H1 (cell line): ENCODE data around the gene PPP1CA. TPM values are rescaled to one million over a fixed set of nuclear protein-coding genes. Genes with fewer than 3 reads are reported as not detected.
A peak's percentile ranks its signal among the peaks of the same experiment; 100 is the strongest.

ENCODE experiments used
- CTCF ChIA-PET: fragments of 300-600 bp; sonication (Branson Sonifier 250); formaldehyde crosslinking; loops from one replicate; lab custom pipeline; 2021; ENCODE audit not compliant: partially characterized antibody; lab: Charles Lee
- POLR2A ChIA-PET: fragments of 300-600 bp; sonication (Branson Sonifier 250); formaldehyde crosslinking; loops from one replicate; lab custom pipeline; 2021; ENCODE audit warnings: inconsistent platforms; ENCODE audit not compliant: partially characterized antibody; lab: Charles Lee
- DNase-seq, 2 experiments: peaks; one replicate each; pipeline versions ENCODE4 v3.0.0 to v3.0.0-alpha.2; 2010 to 2022; ENCODE audit warnings: low spot score in 2 of 2, low read depth in 1 of 2, mixed read lengths in 1 of 2
- FAIRE-seq: peaks from 2 replicates; lab custom pipeline; 2011; peaks lifted over from hg19 to GRCh38; lab: Jason Lieb, UNC
- H2AFZ ChIP-seq: 2 replicates; pipeline ENCODE4 v1.8.1; 2012; ENCODE audit warnings: low read length, inconsistent platforms
- H2AK5ac ChIP-seq: 2 replicates; pipeline ENCODE4 v1.6.1; 2013; ENCODE audit warnings: low read depth, low read length
- H2BK120ac ChIP-seq: replicated peaks from 2 replicates; pipeline ENCODE3; 2013; ENCODE audit warnings: low read depth, low read length, inconsistent platforms
- H2BK12ac ChIP-seq: 2 replicates; pipeline ENCODE4 v1.6.1; 2013; ENCODE audit warnings: low read depth, low read length
- H2BK15ac ChIP-seq: 2 replicates; pipeline ENCODE4 v1.6.1; 2013; ENCODE audit warnings: low read length
- H2BK20ac ChIP-seq: 2 replicates; pipeline ENCODE4 v1.6.1; 2013; ENCODE audit warnings: low read length
- H2BK5ac ChIP-seq: 2 replicates; pipeline ENCODE4 v1.6.1; 2013; ENCODE audit warnings: low read depth, low read length
- H3K14ac ChIP-seq: 2 replicates; pipeline ENCODE4 v1.6.1; 2013; ENCODE audit warnings: inconsistent platforms; ENCODE audit not compliant: insufficient read length
- H3K18ac ChIP-seq: 2 replicates; pipeline ENCODE4 v1.6.1; 2013; ENCODE audit warnings: low read length; ENCODE audit errors: extremely low read depth
- H3K23ac ChIP-seq: 2 replicates; pipeline ENCODE4 v1.6.1; 2013; ENCODE audit warnings: inconsistent platforms; ENCODE audit not compliant: insufficient read length
- H3K23me2 ChIP-seq: 2 replicates; pipeline ENCODE4 v1.6.1; 2013; ENCODE audit warnings: low read depth, low read length
- H3K27ac ChIP-seq: 2 replicates; pipeline ENCODE4 v1.6.1; 2011; ENCODE audit warnings: low read depth, low read length, inconsistent platforms
- H3K27me3 ChIP-seq, 4 experiments: replicated peaks in 1 of 4; 1 replicate in 1 of 4; 2 replicates in 3 of 4; pipeline versions ENCODE4 v1.6.1 to v1.8.1; 2011 to 2013; ENCODE audit warnings: low read length in 3 of 4, mild to moderate bottlenecking in 3 of 4, inconsistent platforms in 2 of 4, mixed read lengths in 2 of 4, moderate library complexity in 1 of 4; ENCODE audit not compliant: control insufficient read depth in 3 of 4, insufficient read depth in 3 of 4; ENCODE audit errors: extremely low read depth in 1 of 4
- H3K36me3 ChIP-seq, 4 experiments: 2 replicates each; pipeline versions ENCODE4 v1.6.1 to v1.8.1; 2011 to 2013; ENCODE audit warnings: mild to moderate bottlenecking in 4 of 4, low read length in 3 of 4, moderate library complexity in 2 of 4, control low read depth in 1 of 4, inconsistent platforms in 1 of 4; ENCODE audit not compliant: insufficient read depth in 4 of 4, control insufficient read depth in 2 of 4
- H3K4ac ChIP-seq: replicated peaks from 2 replicates; pipeline ENCODE3; 2013; ENCODE audit warnings: low read length, low read depth, mixed read lengths, inconsistent platforms; ENCODE audit not compliant: insufficient read length
- H3K4me1 ChIP-seq, 4 experiments: replicated peaks in 1 of 4; 1 replicate in 1 of 4; 2 replicates in 3 of 4; pipeline versions ENCODE4 v1.6.1 to v1.8.1; 2011 to 2013; ENCODE audit warnings: low read length in 3 of 4, inconsistent platforms in 2 of 4, mixed read lengths in 1 of 4; ENCODE audit not compliant: insufficient read depth in 4 of 4, control insufficient read depth in 3 of 4
- H3K4me2 ChIP-seq, 2 experiments: 2 replicates each; pipeline versions ENCODE4 v1.6.1 to v1.8.1; 2011 to 2013; ENCODE audit warnings: low read depth in 2 of 2, low read length in 2 of 2, control low read depth in 1 of 2, inconsistent platforms in 1 of 2, mild to moderate bottlenecking in 1 of 2; ENCODE audit not compliant: insufficient read depth in 1 of 2
- H3K4me3 ChIP-seq, 4 experiments: fragments of 200-600, 300-600 bp in 1 of 4; sonication (generic), shearing (Covaris generic), sonication (Bioruptor Twin) in 1 of 4; 2 replicates each; pipeline versions ENCODE4 v1.5.1 to v1.8.1; 2011 to 2016; ENCODE audit warnings: low read length in 4 of 4, low read depth in 3 of 4, control low read depth in 2 of 4, inconsistent platforms in 2 of 4, mild to moderate bottlenecking in 2 of 4, mixed read lengths in 1 of 4, moderate library complexity in 1 of 4; ENCODE audit not compliant: insufficient read depth in 2 of 4; ENCODE audit errors: extremely low read depth in 1 of 4
- H3K56ac ChIP-seq: replicated peaks from 2 replicates; pipeline ENCODE3; 2013; ENCODE audit warnings: low read depth, mild to moderate bottlenecking, mixed read lengths, low read length, inconsistent platforms; ENCODE audit not compliant: insufficient read length
- H3K79me1 ChIP-seq: 2 replicates; pipeline ENCODE4 v1.6.1; 2013; ENCODE audit warnings: low read depth, low read length, control low read depth
- H3K79me2 ChIP-seq, 2 experiments: 2 replicates each; pipeline versions ENCODE4 v1.6.1 to v1.8.1; 2012 to 2013; ENCODE audit warnings: low read length in 2 of 2, mild to moderate bottlenecking in 2 of 2, inconsistent platforms in 1 of 2; ENCODE audit not compliant: insufficient read depth in 2 of 2, control insufficient read depth in 1 of 2
- H3K9ac ChIP-seq, 4 experiments: replicated peaks in 1 of 4; 1 replicate in 1 of 4; 2 replicates in 3 of 4; pipeline versions ENCODE4 v1.6.1 to v1.8.1; 2011 to 2013; ENCODE audit warnings: low read depth in 3 of 4, low read length in 3 of 4, control low read depth in 2 of 4, mild to moderate bottlenecking in 2 of 4, moderate library complexity in 2 of 4, inconsistent platforms in 1 of 4; ENCODE audit errors: extremely low read depth in 1 of 4
- H3K9me3 ChIP-seq, 2 experiments: 2 replicates each; pipeline versions ENCODE4 v1.6.1 to v1.8.1; 2012 to 2013; ENCODE audit warnings: mild to moderate bottlenecking in 2 of 2, moderate library complexity in 2 of 2, control low read depth in 1 of 2, inconsistent platforms in 1 of 2, low read depth in 1 of 2, low read length in 1 of 2, mixed read lengths in 1 of 2; ENCODE audit not compliant: insufficient read depth in 2 of 2
- H4K20me1 ChIP-seq, 2 experiments: replicated peaks in 1 of 2; 2 replicates each; pipeline versions ENCODE3 to v1.8.1; 2011 to 2013; ENCODE audit warnings: inconsistent platforms in 2 of 2, low read length in 2 of 2, mild to moderate bottlenecking in 1 of 2; ENCODE audit not compliant: insufficient read depth in 2 of 2, control insufficient read depth in 1 of 2
- H4K5ac ChIP-seq: 2 replicates; pipeline ENCODE4 v1.6.1; 2013; ENCODE audit warnings: low read length, low read depth, mixed read lengths, inconsistent platforms; ENCODE audit not compliant: insufficient read length
- H4K8ac ChIP-seq: 2 replicates; pipeline ENCODE4 v1.8.0; 2013; ENCODE audit warnings: mild to moderate bottlenecking, moderate library complexity, low read length, inconsistent platforms; ENCODE audit not compliant: insufficient read depth; ENCODE audit errors: extremely low read depth
- H4K91ac ChIP-seq: replicated peaks from 2 replicates; pipeline ENCODE3; 2013; ENCODE audit warnings: low read length, mixed read lengths, inconsistent platforms; ENCODE audit not compliant: insufficient read length
- ATF3 ChIP-seq: IDR thresholded peaks from 2 replicates; pipeline ENCODE4 v1.6.1; 2011; ENCODE audit warnings: low read depth, mild to moderate bottlenecking, low read length; ENCODE audit not compliant: insufficient read depth
- BRCA1 ChIP-seq: IDR thresholded peaks from 2 replicates; pipeline ENCODE4 v1.6.1; 2012; ENCODE audit warnings: low read depth, low read length, improper control_type of control experiment
- CTCF ChIP-seq, 3 experiments: IDR thresholded peaks; 1 replicate in 2 of 3; 2 replicates in 1 of 3; pipeline versions ENCODE4 v1.5.1 to v1.6.1; 2011; ENCODE audit warnings: low read length in 3 of 3, mild to moderate bottlenecking in 3 of 3, inconsistent platforms in 2 of 3, low read depth in 1 of 3, moderate library complexity in 1 of 3; ENCODE audit not compliant: insufficient read depth in 1 of 3; ENCODE audit errors: control extremely low read depth in 1 of 3
- JUND ChIP-seq: IDR thresholded peaks from 2 replicates; pipeline ENCODE4 v1.6.1; 2011; ENCODE audit warnings: mild to moderate bottlenecking, improper control_type of control experiment, low read length
- MAFK ChIP-seq: IDR thresholded peaks from 2 replicates; pipeline ENCODE4 v1.6.1; 2012; ENCODE audit warnings: low read depth, mild to moderate bottlenecking, improper control_type of control experiment, low read length
- RAD21 ChIP-seq, 2 experiments: IDR thresholded peaks in 1 of 2; conservative IDR thresholded peaks in 1 of 2; 2 replicates each; pipeline ENCODE4 v1.6.1; 2011; ENCODE audit warnings: low read depth in 2 of 2, low read length in 2 of 2, improper control_type of control experiment in 1 of 2, inconsistent platforms in 1 of 2, mild to moderate bottlenecking in 1 of 2, moderate library complexity in 1 of 2
- SP2 ChIP-seq: IDR thresholded peaks from 2 replicates; pipeline ENCODE4 v1.6.1; 2012; ENCODE audit warnings: mild to moderate bottlenecking, low read length, inconsistent platforms
- YY1 ChIP-seq: IDR thresholded peaks from 2 replicates; pipeline ENCODE4 v1.6.1; 2011; ENCODE audit warnings: low read depth, mild to moderate bottlenecking, low read length
- WGBS, 2 experiments: shearing (Covaris generic) in 1 of 2; methylation state at CpG; one replicate each; pipeline versions ENCODE4 v1.1.6 to v1.1.7; 2013 to 2015; ENCODE audit warnings: low lambda C conversion rate in 2 of 2, mixed read lengths in 2 of 2, inconsistent platforms in 1 of 2, low coverage in 1 of 2, missing lambda C conversion rate in 1 of 2; ENCODE audit not compliant: insufficient replicate concordance in 2 of 2, insufficient coverage in 1 of 2, insufficient read length in 1 of 2; ENCODE audit errors: extremely low coverage in 1 of 2, missing lambda C conversion rate in 1 of 2; 5-methylcytosine and 5-hydroxymethylcytosine counted together
- polyA plus RNA-seq, 7 experiments: library from polyadenylated mRNA; depleted of rRNA in 3 of 7; stranded (reverse) in 5 of 7; unstranded in 2 of 7; fragments of >200 nt in 5 of 7; fragments of 200-250 nt in 2 of 7; gene quantifications; 1 replicate in 5 of 7; 2 replicates in 1 of 7; 4 replicates in 1 of 7; pipeline versions ENCODE4 v1.2.1 to v1.2.3, GENCODE V29; 2011 to 2013; ENCODE audit warnings: missing spikeins in 2 of 7, mixed read lengths in 2 of 7
- total RNA-seq: library from RNA; stranded (reverse); fragmentation: NEBNext Ultra II Directional; extraction: Animal tissue kit (Norgen Biotek cat#: 25700); gene quantifications from 2 replicates; pipeline ENCODE4 v1.2.1, GENCODE V29; 2021

The PPP1CA gene
- total and polyA plus RNA-seq, 2 of the 8 experiments (the other 6 are each of a cell fraction or from before 2014, with no cell fraction given) = 198 to 359 TPM

GRCh38 chr11:67351275-67352005 lies 50.2 kb downstream of the PPP1CA start:
- Histone ChIP-seq H3K4ac (no peak overlapping the region), H3K18ac (no peak overlapping the region), H4K8ac (no peak overlapping the region; the same call in 1 of the 2 replicates), H2BK120ac (no peak overlapping the region), H2AK5ac (no peak overlapping the region), H3K9ac (no peak overlapping the region), H3K23me2 (peaks cover 8% of the 10 kb centered on the region; the same call in 1 of the 2 replicates), H3K56ac (no peak overlapping the region), H2BK20ac (0 out of 2 replicates have a peak overlapping the region, but pooled peaks have one; percentile 3), H2BK12ac (peak overlapping the region; percentile 21; the same call in 1 of the 2 replicates), H3K4me3 (no peak overlapping the region), H2AFZ (no peak overlapping the region), H3K36me3 (no peaks in the 10 kb centered on the region), H3K9me3 (no peaks in the 10 kb centered on the region), H3K27me3 (no peaks in the 10 kb centered on the region), H3K27ac (no peak overlapping the region), H3K79me2 (no peaks in the 10 kb centered on the region), H4K5ac (no peak overlapping the region), H2BK5ac (no peak overlapping the region), H3K23ac (no peak overlapping the region), H2BK15ac (no peak overlapping the region), H4K20me1 (peaks cover 0 to 3% of the 10 kb centered on the region in 2 experiments), H3K4me1 (peaks cover 0 to 18% (median 13%) of the 10 kb centered on the region in 4 experiments; a peak in 6 of 7 replicates), H3K14ac (no peak overlapping the region), H3K79me1 (peaks cover 2% of the 10 kb centered on the region; the same call in 1 of the 2 replicates), H3K4me2 (0 out of 4 replicates have a peak overlapping the region, but pooled peaks of 1 of the 2 experiments have one; percentile 21), H4K91ac (no peak overlapping the region)
- CTCF ChIA-PET = interaction anchor here (0.9 to 20.0 kb wide), 27 partner anchors 9 to 355 kb away, joined by 3 to 1305 read pairs (median 5); partner anchors contain the start of genes CLCF1, PPP1CA, RAD9A and SSH3
- WGBS, 2 experiments = 61% methylated on average over 11 of the region's 11 CpGs; no CpG with 5 or more reads in 1 of the 2 experiments
- no peak for FAIRE-seq
- peak in 1 of 2 experiments; percentile 76 for DNase-seq
- POLR2A ChIA-PET = interaction anchor here (0.5 to 2.5 kb wide), 14 partner anchors 19 to 965 kb away, joined by 3 to 8 read pairs (median 3); partner anchors contain the start of gene RAD9A
- TF ChIP-seq CTCF (IDR thresholded peaks at IDR 0.05; ENCODE audit: control extremely low read depth in 1 of 3, insufficient read depth in 1 of 3, low read depth in 1 of 3, low read length in 3 of 3) (peak; percentile 84 to 97 (median 89)), ATF3 (0 out of 2 replicates have a peak, but pooled peaks have one; percentile 24), BRCA1 (no peak), RAD21 (IDR thresholded peaks at IDR 0.05 in 1 of 2, conservative IDR thresholded peaks at IDR 0.05 in 1 of 2; ENCODE audit: low read depth in 2 of 2, low read length in 2 of 2) (peak; percentile 65 to 76), JUND (peak; percentile 95), YY1 (peak; percentile 36; the same call in 1 of the 2 replicates), MAFK (no peak), SP2 (no peak)
